Caco-2 (cell line): ENCODE results near the gene SHANK1. TPM values are rescaled to one million over a fixed set of nuclear protein-coding genes. Genes with fewer than 3 reads are reported as not detected.

Experiments used
- BruUV-seq: library from RNA; stranded (reverse); fragments of 400-500 nt; replicated peaks from 2 replicates; lab custom pipeline; 2021; lab: Mats Ljungman, UMichigan
- CTCF ChIA-PET: fragments of 300-600 bp; sonication (Branson Sonifier 250); formaldehyde crosslinking; loops from one replicate; lab custom pipeline; 2022; ENCODE audit warnings: antibody characterized with exemption; lab: Charles Lee
- POLR2A ChIA-PET: fragments of 300-600 bp; sonication (Branson Sonifier 250); formaldehyde crosslinking; loops from one replicate; lab custom pipeline; 2022; ENCODE audit warnings: antibody characterized with exemption; lab: Charles Lee
- DNase-seq, 2 experiments: peaks; one replicate each; pipeline versions ENCODE4 v3.0.0 to v3.0.0-alpha.2; 2020 to 2022
- H3K27me3 ChIP-seq: replicated peaks from 2 replicates; pipeline ENCODE4 v1.6.0; 2011; ENCODE audit warnings: low read length; ENCODE audit not compliant: control insufficient read depth, insufficient read depth
- H3K36me3 ChIP-seq: 2 replicates; pipeline ENCODE4 v1.5.1; 2011; ENCODE audit warnings: low read length; ENCODE audit not compliant: control insufficient read depth, insufficient read depth
- H3K4me1 ChIP-seq: fragments of 250-450 bp; sonication (Bioruptor Pico); 2 replicates; pipeline ENCODE4 v1.5.1; 2020; ENCODE audit warnings: mild to moderate bottlenecking
- H3K4me3 ChIP-seq: 2 replicates; pipeline ENCODE4 v1.5.1; 2011; ENCODE audit warnings: low read depth, mild to moderate bottlenecking, control low read depth, low read length
- H3K9me3 ChIP-seq: fragments of 250-450 bp; sonication (Bioruptor Pico); 2 replicates; pipeline ENCODE4 v1.5.1; 2020; ENCODE audit warnings: mild to moderate bottlenecking, moderate library complexity
- H3K27ac Mint-ChIP-seq: one replicate; pipeline ENCODE4 v1.8.0; 2022; ENCODE audit warnings: mixed read lengths; ENCODE audit not compliant: unreplicated experiment
- H3K27me3 Mint-ChIP-seq: one replicate; pipeline ENCODE4 v1.8.0; 2022; ENCODE audit warnings: mixed read lengths; ENCODE audit not compliant: insufficient read depth, unreplicated experiment
- H3K36me3 Mint-ChIP-seq: one replicate; pipeline ENCODE4 v1.8.0; 2022; ENCODE audit warnings: mild to moderate bottlenecking, mixed read lengths; ENCODE audit not compliant: insufficient read depth, unreplicated experiment
- H3K4me1 Mint-ChIP-seq: one replicate; pipeline ENCODE4 v1.8.0; 2022; ENCODE audit warnings: low read depth, mixed read lengths; ENCODE audit not compliant: unreplicated experiment
- H3K4me3 Mint-ChIP-seq: one replicate; pipeline ENCODE4 v1.8.0; 2022; ENCODE audit warnings: mild to moderate bottlenecking, moderate library complexity, mixed read lengths; ENCODE audit not compliant: unreplicated experiment
- H3K9me3 Mint-ChIP-seq: one replicate; pipeline ENCODE4 v1.8.0; 2022; ENCODE audit warnings: mixed read lengths; ENCODE audit not compliant: unreplicated experiment
- CTCF ChIP-seq, 2 experiments: fragments of 200-600 bp in 1 of 2; IDR thresholded peaks; 1 replicate in 1 of 2; 2 replicates in 1 of 2; pipeline versions ENCODE4 v1.5.1 to v1.8.0; 2011 to 2022; ENCODE audit warnings: antibody characterized with exemption in 1 of 2, control low read depth in 1 of 2, inconsistent platforms in 1 of 2, low read depth in 1 of 2, low read length in 1 of 2, mild to moderate bottlenecking in 1 of 2, moderate library complexity in 1 of 2; ENCODE audit not compliant: insufficient read depth in 1 of 2, severe bottlenecking in 1 of 2, unreplicated experiment in 1 of 2
- intact Hi-C: fragments of 100-400 bp; cut with micrococcal nuclease; formaldehyde crosslinking; loops from one replicate; pipeline ENCODE4 v1.10.0; 2022; ENCODE audit not compliant: unreplicated experiment
- total RNA-seq: library from RNA; stranded (reverse); gene quantifications from 2 replicates; pipeline ENCODE4 v1.2.3, GENCODE V29; 2022

Gene SHANK1
- total RNA-seq, 1 experiment from 2014 or later, result not detected

- POLR2A ChIA-PET, result no interaction called here
Measured at GRCh38 chr19:50676625-50677197, 42.9 kb downstream of the SHANK1 start.

GRCh38 chr19:50673118-50673517, 46.5 kb downstream of the SHANK1 start:
- no peaks in the 10 kb centered on the region for H3K9me3 Mint-ChIP-seq
- CTCF ChIA-PET, result no interaction called here
- POLR2A ChIA-PET, result no interaction called here
- intact Hi-C loops, result no loop called here
- DNase-seq, result no peak
- peaks cover 18% of the 10 kb centered on the region for H3K27me3 Mint-ChIP-seq
- no TSS peak for BruUV-seq
- H3K4me3 ChIP-seq, result no peak overlapping the region
- no peaks in the 10 kb centered on the region for H3K4me1 ChIP-seq
- H3K4me3 Mint-ChIP-seq, result no peak overlapping the region
- H3K36me3 ChIP-seq, result no peaks in the 10 kb centered on the region
- peaks cover 11% of the 10 kb centered on the region for H3K4me1 Mint-ChIP-seq
- H3K9me3 ChIP-seq, result no peaks in the 10 kb centered on the region
- no peaks in the 10 kb centered on the region for H3K36me3 Mint-ChIP-seq
- no peak for TF ChIP-seq CTCF (IDR thresholded peaks at IDR 0.05; ENCODE audit: insufficient read depth in 1 of 2, low read depth in 1 of 2, low read length in 1 of 2, severe bottlenecking in 1 of 2, unreplicated experiment in 1 of 2)
- H3K27me3 ChIP-seq, result no peaks in the 10 kb centered on the region
- H3K27ac Mint-ChIP-seq, result no peak overlapping the region

More at GRCh38 chr19:50676625-50677197, 42.9 kb downstream of the SHANK1 start:
- intact Hi-C loops, result no loop called here
- no TSS peak for BruUV-seq
- no peak overlapping the region for H3K27ac Mint-ChIP-seq
- DNase-seq, result no peak
- no peaks in the 10 kb centered on the region; the same call in 1 of the 2 replicates for H3K27me3 ChIP-seq
- H3K4me1 Mint-ChIP-seq, result no peaks in the 10 kb centered on the region
- peaks cover 20% of the 10 kb centered on the region for H3K27me3 Mint-ChIP-seq
- TF ChIP-seq CTCF (IDR thresholded peaks at IDR 0.05; ENCODE audit: insufficient read depth in 1 of 2, low read depth in 1 of 2, low read length in 1 of 2, severe bottlenecking in 1 of 2, unreplicated experiment in 1 of 2), result no peak
- H3K36me3 Mint-ChIP-seq, result peaks cover 6% of the 10 kb centered on the region
- no peaks in the 10 kb centered on the region for H3K4me1 ChIP-seq
- no peaks in the 10 kb centered on the region for H3K36me3 ChIP-seq
- no peak overlapping the region for H3K4me3 ChIP-seq
- H3K9me3 Mint-ChIP-seq, result peaks cover 10% of the 10 kb centered on the region
- CTCF ChIA-PET, result no interaction called here
- no peaks in the 10 kb centered on the region for H3K9me3 ChIP-seq
- no peak overlapping the region for H3K4me3 Mint-ChIP-seq

- Mint-ChIP-seq H3K9me3 (no peaks in the 10 kb centered on the region), H3K27ac (no peak overlapping the region), H3K4me3 (no peak overlapping the region), H3K36me3 (no peaks in the 10 kb centered on the region), H3K4me1 (peaks cover 11% of the 10 kb centered on the region), H3K27me3 (peaks cover 18% of the 10 kb centered on the region)
- Histone ChIP-seq H3K36me3 (no peaks in the 10 kb centered on the region), H3K27me3 (no peaks in the 10 kb centered on the region), H3K9me3 (no peaks in the 10 kb centered on the region), H3K4me3 (no peak overlapping the region), H3K4me1 (no peaks in the 10 kb centered on the region)
- BruUV-seq, result no TSS peak
- no peak for TF ChIP-seq CTCF (IDR thresholded peaks at IDR 0.05; ENCODE audit: insufficient read depth in 1 of 2, low read depth in 1 of 2, low read length in 1 of 2, severe bottlenecking in 1 of 2, unreplicated experiment in 1 of 2)
- ChIA-PET POLR2A (no interaction called here), CTCF (interaction anchor here (0.8 to 1.1 kb wide), 3 partner anchors 34 to 133 kb away, joined by 3 to 6 read pairs (median 4); no protein-coding TSS in a partner anchor)
- DNase-seq, result no peak
- intact Hi-C loops, result no loop called here
Measured at GRCh38 chr19:50670102-50670380, 49.6 kb downstream of the SHANK1 start.
